A549 (cell line): ENCODE data around the gene ZNF48.

Experiments
- CBX8 ChIP-seq: fragments of 200-600 bp; sonication (generic); IDR thresholded peaks from 2 replicates; pipeline ENCODE4 v1.6.1; 2016
- CEBPB ChIP-seq, 2 experiments: fragments of >200 bp in 1 of 2; sonication (Bioruptor Twin) in 1 of 2; formaldehyde crosslinking in 1 of 2; IDR thresholded peaks; 2 replicates each; pipeline ENCODE4 v1.6.1; 2012 to 2016
- CTCF ChIP-seq: fragments of >200 bp; sonication (Bioruptor Twin); formaldehyde crosslinking; IDR thresholded peaks from 3 replicates; pipeline ENCODE4 v1.5.1; 2016
- EP300 ChIP-seq, 2 experiments: fragments of >200 bp; sonication (Bioruptor Twin); formaldehyde crosslinking; IDR thresholded peaks; 2 replicates in 1 of 2; 3 replicates in 1 of 2; pipeline ENCODE4 v1.6.1; 2016 to 2017
- HMGXB4 ChIP-seq: fragments of 250-450 bp; sonication (Bioruptor Pico); IDR thresholded peaks from 2 replicates; pipeline ENCODE4 v1.5.0; 2021; ENCODE audit warnings: mild to moderate bottlenecking, moderate library complexity, borderline replicate concordance
- JUN ChIP-seq, 2 experiments: fragments of >200 bp; sonication (Bioruptor Twin); formaldehyde crosslinking; IDR thresholded peaks; 2 replicates in 1 of 2; 3 replicates in 1 of 2; pipeline ENCODE4 v1.6.1; 2016 to 2017
- JUNB ChIP-seq: fragments of >200 bp; sonication (Bioruptor Twin); formaldehyde crosslinking; IDR thresholded peaks from 2 replicates; pipeline ENCODE4 v1.6.1; 2016
- KDM1A ChIP-seq: fragments of 200-600 bp; sonication (generic); IDR thresholded peaks from 2 replicates; pipeline ENCODE4 v1.6.1; 2016; ENCODE audit warnings: low read depth, mild to moderate bottlenecking
- NFE2L2 ChIP-seq: fragments of 150-350 bp; conservative IDR thresholded peaks from 2 replicates; pipeline ENCODE4 v1.6.1; 2014; ENCODE audit warnings: low read length
- PHF8 ChIP-seq: fragments of 200-600 bp; sonication (generic); IDR thresholded peaks from 2 replicates; pipeline ENCODE4 v1.6.1; 2016; ENCODE audit warnings: low read depth, mild to moderate bottlenecking, antibody characterized with exemption, moderate library complexity, borderline replicate concordance
- POLR2A ChIP-seq: IDR thresholded peaks from 2 replicates; pipeline ENCODE4 v1.6.1; 2012; ENCODE audit warnings: mild to moderate bottlenecking, low read length
- POLR2AphosphoS2 ChIP-seq: conservative IDR thresholded peaks from 2 replicates; pipeline ENCODE4 v1.6.1; 2012; ENCODE audit warnings: low read length, improper control_type of control experiment, inconsistent platforms
- RAD21 ChIP-seq, 2 experiments: fragments of >200 bp in 1 of 2; sonication (Bioruptor Twin) in 1 of 2; formaldehyde crosslinking in 1 of 2; IDR thresholded peaks in 1 of 2; conservative IDR thresholded peaks in 1 of 2; 2 replicates in 1 of 2; 3 replicates in 1 of 2; pipeline ENCODE4 v1.6.1; 2012 to 2018; ENCODE audit warnings: inconsistent platforms in 1 of 2

- no peak for TF ChIP-seq POLR2A
- TF ChIP-seq JUN (IDR thresholded peaks at IDR 0.05) = no peak
- TF ChIP-seq CTCF = no peak
- TF ChIP-seq NFE2L2 = no peak
- TF ChIP-seq CBX8 = no peak
- TF ChIP-seq JUNB = no peak
- TF ChIP-seq KDM1A = no peak
- TF ChIP-seq RAD21 (conservative IDR thresholded peaks at IDR 0.05 in 1 of 2, IDR thresholded peaks at IDR 0.05 in 1 of 2) = no peak
- no peak for TF ChIP-seq CEBPB (IDR thresholded peaks at IDR 0.05)
- TF ChIP-seq HMGXB4 (CRISPR knock-in tag) = no peak
- no peak for TF ChIP-seq EP300 (IDR thresholded peaks at IDR 0.05)
- no peak for TF ChIP-seq PHF8
- no peak for TF ChIP-seq POLR2AphosphoS2
Measured at GRCh38 chr16:30443631-30444030, 48.4 kb downstream of the ZNF48 start.
